Memory B cell (primary cell): Measurements from ENCODE around the gene PEX5.
"Not testable (repeated sequence)": the region's sequence is repeated elsewhere in the genome, so short reads cannot be mapped to it uniquely, and the experiment has no call there.

Source experiments
- ATAC-seq: fragments of 150-1000 bp; cut with Tn5 transposase; 2 replicates; pipeline ENCODE4 v1.10.0; 2021; ENCODE audit warnings: low read depth, mild to moderate bottlenecking, moderate library complexity
- DNase-seq, 2 donors: peaks; one replicate each; pipeline ENCODE4 v3.0.0; 2022; ENCODE audit warnings: low spot score in 2 of 2
- H3K27ac Mint-ChIP-seq: one replicate; pipeline ENCODE4 v1.8.0; 2022; ENCODE audit warnings: mild to moderate bottlenecking, moderate library complexity, mixed read lengths
- H3K27me3 Mint-ChIP-seq: one replicate; pipeline ENCODE4 v1.8.0; 2022; ENCODE audit warnings: mixed read lengths
- H3K36me3 Mint-ChIP-seq: one replicate; pipeline ENCODE4 v1.8.0; 2022; ENCODE audit warnings: mild to moderate bottlenecking, mixed read lengths
- H3K4me1 Mint-ChIP-seq: one replicate; pipeline ENCODE4 v1.8.0; 2022; ENCODE audit warnings: mixed read lengths
- H3K4me3 Mint-ChIP-seq: one replicate; pipeline ENCODE4 v1.8.0; 2022; ENCODE audit warnings: mild to moderate bottlenecking, moderate library complexity, mixed read lengths
- H3K9me3 Mint-ChIP-seq: one replicate; pipeline ENCODE4 v1.8.0; 2022; ENCODE audit warnings: mixed read lengths

PEX5 gene

GRCh38 chr12:7178481-7178880, 11.0 kb upstream of the PEX5 start:
- Mint-ChIP-seq H3K9me3 (peaks cover 1% of the 10 kb centered on the region), H3K4me1 (no peaks in the 10 kb centered on the region), H3K4me3 (no peak overlapping the region), H3K36me3 (peaks cover 1% of the 10 kb centered on the region), H3K27me3 (peaks cover 24% of the 10 kb centered on the region), H3K27ac (no peak overlapping the region)
- no peak for DNase-seq
- no peak for ATAC-seq

- no peaks in the 10 kb centered on the region for H3K9me3 Mint-ChIP-seq
- ATAC-seq, result no peak
- DNase-seq, result no peak
- no peaks in the 10 kb centered on the region for H3K4me1 Mint-ChIP-seq
- H3K27ac Mint-ChIP-seq, result no peak overlapping the region
- H3K36me3 Mint-ChIP-seq, result no peaks in the 10 kb centered on the region
- peaks cover 21% of the 10 kb centered on the region for H3K27me3 Mint-ChIP-seq
- no peak overlapping the region for H3K4me3 Mint-ChIP-seq
Observed at GRCh38 chr12:7180685-7181084, 8.8 kb upstream of the PEX5 start.

- H3K4me3 Mint-ChIP-seq, H3K36me3 Mint-ChIP-seq, H3K9me3 Mint-ChIP-seq, ATAC-seq, DNase-seq, H3K27ac Mint-ChIP-seq: not testable (repeated sequence)
- Mint-ChIP-seq H3K27me3 (peaks cover 11% of the 10 kb centered on the region), H3K4me1 (peaks cover 17% of the 10 kb centered on the region)
Observed at GRCh38 chr12:7186058-7186457, 3.4 kb upstream of the PEX5 start.

GRCh38 chr12:7188562-7189397, 706 bp upstream of the PEX5 start:
- Mint-ChIP-seq H3K4me3 (peak overlapping the region; percentile 99), H3K4me1 (peaks cover 24% of the 10 kb centered on the region), H3K27ac (peak overlapping the region; percentile 94), H3K36me3 (peaks cover 9% of the 10 kb centered on the region), H3K9me3 (no peaks in the 10 kb centered on the region), H3K27me3 (peaks cover 2% of the 10 kb centered on the region)
- peak; percentile 33 to 58 for DNase-seq
- ATAC-seq, result peak; percentile 25

- peak in 1 of 2 donors; percentile 9 for DNase-seq
- ATAC-seq, result no peak
- peaks cover 19% of the 10 kb centered on the region for H3K36me3 Mint-ChIP-seq
- no peaks in the 10 kb centered on the region for H3K9me3 Mint-ChIP-seq
- no peaks in the 10 kb centered on the region for H3K27me3 Mint-ChIP-seq
- H3K4me3 Mint-ChIP-seq, result peak overlapping the region; percentile 99
- peak overlapping the region; percentile 71 for H3K27ac Mint-ChIP-seq
- H3K4me1 Mint-ChIP-seq, result peaks cover 34% of the 10 kb centered on the region
Observed at GRCh38 chr12:7190268-7191055, 976 bp downstream of the PEX5 start.

GRCh38 chr12:7193674-7194073, 4.2 kb downstream of the PEX5 start:
- DNase-seq (no peak), ATAC-seq (no peak)
- H3K27me3 Mint-ChIP-seq, result no peaks in the 10 kb centered on the region
- peaks cover 31% of the 10 kb centered on the region for H3K4me1 Mint-ChIP-seq
- no peak overlapping the region for H3K27ac Mint-ChIP-seq
- no peak overlapping the region for H3K4me3 Mint-ChIP-seq
- H3K9me3 Mint-ChIP-seq, result no peaks in the 10 kb centered on the region
- H3K36me3 Mint-ChIP-seq, result peaks cover 24% of the 10 kb centered on the region

GRCh38 chr12:7197841-7198240, 8.4 kb downstream of the PEX5 start:
- Mint-ChIP-seq H3K36me3 (peaks cover 31% of the 10 kb centered on the region), H3K27ac (no peak overlapping the region)
- ATAC-seq, result no peak

GRCh38 chr12:7203109-7203508, 13.6 kb downstream of the PEX5 start:
- H3K36me3 Mint-ChIP-seq, result peaks cover 44% of the 10 kb centered on the region

More at GRCh38 chr12:7197841-7198240, 8.4 kb downstream of the PEX5 start:
- Mint-ChIP-seq H3K4me1 (peaks cover 15% of the 10 kb centered on the region), H3K27me3 (no peaks in the 10 kb centered on the region), H3K4me3 (no peak overlapping the region), H3K9me3 (no peaks in the 10 kb centered on the region)
- no peak for DNase-seq

GRCh38 chr12:7205091-7205490, 15.6 kb downstream of the PEX5 start:
- Mint-ChIP-seq H3K4me1 (peaks cover 4% of the 10 kb centered on the region), H3K9me3 (peaks cover 2% of the 10 kb centered on the region), H3K27me3 (no peaks in the 10 kb centered on the region), H3K36me3 (peaks cover 63% of the 10 kb centered on the region), H3K27ac (no peak overlapping the region), H3K4me3 (no peak overlapping the region)
- ATAC-seq, result no peak
- no peak for DNase-seq

More at GRCh38 chr12:7203109-7203508, 13.6 kb downstream of the PEX5 start:
- Mint-ChIP-seq H3K27me3 (no peaks in the 10 kb centered on the region), H3K27ac (no peak overlapping the region), H3K4me1 (peaks cover 4% of the 10 kb centered on the region), H3K4me3 (no peak overlapping the region), H3K9me3 (no peaks in the 10 kb centered on the region)
- DNase-seq, result no peak
- ATAC-seq, result no peak

- Mint-ChIP-seq H3K4me3 (no peak overlapping the region), H3K27ac (no peak overlapping the region), H3K27me3 (no peaks in the 10 kb centered on the region), H3K4me1 (peaks cover 4% of the 10 kb centered on the region), H3K9me3 (peaks cover 2% of the 10 kb centered on the region), H3K36me3 (peaks cover 72% of the 10 kb centered on the region)
- DNase-seq, result no peak
- no peak for ATAC-seq
Observed at GRCh38 chr12:7206691-7207090, 17.2 kb downstream of the PEX5 start.

- DNase-seq (no peak), ATAC-seq (no peak)
- Mint-ChIP-seq H3K36me3 (peaks cover 63% of the 10 kb centered on the region), H3K9me3 (peaks cover 4% of the 10 kb centered on the region), H3K27ac (no peak overlapping the region), H3K4me3 (no peak overlapping the region), H3K4me1 (peaks cover 4% of the 10 kb centered on the region), H3K27me3 (no peaks in the 10 kb centered on the region)
Observed at GRCh38 chr12:7207866-7208625, 18.6 kb downstream of the PEX5 start.

- Mint-ChIP-seq H3K4me3 (no peak overlapping the region), H3K9me3 (peaks cover 4% of the 10 kb centered on the region), H3K27me3 (no peaks in the 10 kb centered on the region), H3K27ac (no peak overlapping the region), H3K36me3 (peaks cover 54% of the 10 kb centered on the region), H3K4me1 (peaks cover 4% of the 10 kb centered on the region)
- DNase-seq (no peak), ATAC-seq (no peak)
Observed at GRCh38 chr12:7209958-7210357, 20.5 kb downstream of the PEX5 start.

- peaks cover 4% of the 10 kb centered on the region for H3K4me1 Mint-ChIP-seq
- peaks cover 53% of the 10 kb centered on the region for H3K36me3 Mint-ChIP-seq
- no peak overlapping the region for H3K27ac Mint-ChIP-seq
- H3K27me3 Mint-ChIP-seq, result no peaks in the 10 kb centered on the region
- no peak for ATAC-seq
- no peak overlapping the region for H3K4me3 Mint-ChIP-seq
- H3K9me3 Mint-ChIP-seq, result peaks cover 7% of the 10 kb centered on the region
- no peak for DNase-seq
Observed at GRCh38 chr12:7210642-7211151, 21.2 kb downstream of the PEX5 start.
